A549 (cell line): ENCODE data around the gene TMEM145. TPM values are rescaled to one million over a fixed set of nuclear protein-coding genes. Genes with fewer than 3 reads are reported as not detected.

ENCODE experiments used
- ATAC-seq, 2 experiments: fragments of 200-7000 bp in 1 of 2; fragments of >200 bp in 1 of 2; cut with Nextera tagmentation in 1 of 2; cut with Tn5 transposase in 1 of 2; 3 replicates each; pipeline versions ENCODE4 v1.8.0 to v1.9.1; 2018 to 2020; ENCODE audit warnings: mild to moderate bottlenecking in 1 of 2, moderate library complexity in 1 of 2
- CTCF ChIA-PET: fragments of 300-600 bp; sonication (Branson Sonifier 250); formaldehyde crosslinking; extraction: SDS; loops from one replicate; lab custom pipeline; 2021; ENCODE audit warnings: antibody characterized with exemption, inconsistent platforms; lab: Yijun Ruan, JAX
- POLR2A ChIA-PET: fragments of 350-600 bp; formaldehyde crosslinking; extraction: SDS; loops from one replicate; lab custom pipeline; 2021; ENCODE audit warnings: antibody characterized with exemption, inconsistent platforms; lab: Yijun Ruan, JAX
- DNase-seq, 2 experiments: peaks; one replicate each; pipeline versions ENCODE4 v3.0.0 to v3.0.0-alpha.2; 2011 to 2016; ENCODE audit warnings: low read depth in 1 of 2, low spot score in 1 of 2
- FAIRE-seq: peaks from 2 replicates; lab custom pipeline; 2011; peaks lifted over from hg19 to GRCh38; lab: Jason Lieb, UNC
- H3K27ac ChIP-seq, 2 experiments: fragments of >200 bp; sonication (Bioruptor Twin); formaldehyde crosslinking; 3 replicates each; pipeline ENCODE4 v1.5.1; 2016 to 2017
- H3K4me1 ChIP-seq: fragments of >200 bp; sonication (Bioruptor Twin); formaldehyde crosslinking; 3 replicates; pipeline ENCODE4 v1.6.1; 2016
- H3K4me2 ChIP-seq: fragments of >200 bp; sonication (Bioruptor Twin); formaldehyde crosslinking; 3 replicates; pipeline ENCODE4 v1.6.1; 2016
- H3K4me3 ChIP-seq: fragments of >200 bp; sonication (Bioruptor Twin); formaldehyde crosslinking; 3 replicates; pipeline ENCODE4 v1.5.1; 2016
- H3K9me3 ChIP-seq: fragments of >200 bp; sonication (Bioruptor Twin); formaldehyde crosslinking; 3 replicates; pipeline ENCODE4 v1.6.1; 2016
- ATOH8 ChIP-seq: fragments of 250-450 bp; sonication (Bioruptor Pico); IDR thresholded peaks from 2 replicates; pipeline ENCODE4 v1.5.0; 2020; ENCODE audit warnings: low read depth, mild to moderate bottlenecking, moderate library complexity
- CBX8 ChIP-seq: fragments of 200-600 bp; sonication (generic); IDR thresholded peaks from 2 replicates; pipeline ENCODE4 v1.6.1; 2016
- CEBPB ChIP-seq, 2 experiments: fragments of >200 bp in 1 of 2; sonication (Bioruptor Twin) in 1 of 2; formaldehyde crosslinking in 1 of 2; IDR thresholded peaks; 2 replicates each; pipeline ENCODE4 v1.6.1; 2012 to 2016
- CHD2 ChIP-seq: fragments of 150-350 bp; IDR thresholded peaks from 2 replicates; pipeline ENCODE4 v1.6.1; 2014; ENCODE audit warnings: low read length; ENCODE audit not compliant: partially characterized antibody
- E2F6 ChIP-seq: IDR thresholded peaks from 2 replicates; pipeline ENCODE4 v1.6.1; 2012; ENCODE audit warnings: low read depth, borderline replicate concordance
- EHF ChIP-seq: fragments of 250-450 bp; sonication (Bioruptor Pico); IDR thresholded peaks from 2 replicates; pipeline ENCODE4 v1.5.0; 2020; ENCODE audit warnings: mild to moderate bottlenecking
- ESRRA ChIP-seq: fragments of 150-350 bp; IDR thresholded peaks from 2 replicates; pipeline ENCODE4 v1.6.1; 2014; ENCODE audit warnings: mild to moderate bottlenecking, low read length, borderline replicate concordance
- FOSL2 ChIP-seq, 2 experiments: fragments of 450-650 bp in 1 of 2; fragments of >200 bp in 1 of 2; sonication (Bioruptor Twin) in 1 of 2; formaldehyde crosslinking; IDR thresholded peaks; 2 replicates each; pipeline versions ENCODE4 v1.5.0 to v1.6.1; 2016 to 2020; ENCODE audit warnings: mild to moderate bottlenecking in 1 of 2, moderate library complexity in 1 of 2
- GATA3 ChIP-seq: IDR thresholded peaks from 2 replicates; pipeline ENCODE4 v1.6.1; 2012; ENCODE audit warnings: borderline replicate concordance
- HMGXB4 ChIP-seq: fragments of 250-450 bp; sonication (Bioruptor Pico); IDR thresholded peaks from 2 replicates; pipeline ENCODE4 v1.5.0; 2021; ENCODE audit warnings: mild to moderate bottlenecking, moderate library complexity, borderline replicate concordance
- JUNB ChIP-seq: fragments of >200 bp; sonication (Bioruptor Twin); formaldehyde crosslinking; IDR thresholded peaks from 2 replicates; pipeline ENCODE4 v1.6.1; 2016
- NR3C1 ChIP-seq: fragments of >200 bp; sonication (Bioruptor Twin); formaldehyde crosslinking; IDR thresholded peaks from 3 replicates; pipeline ENCODE4 v1.6.1; 2017
- PBX3 ChIP-seq: IDR thresholded peaks from 2 replicates; pipeline ENCODE4 v1.6.1; 2012
- RAD21 ChIP-seq, 2 experiments: fragments of >200 bp in 1 of 2; sonication (Bioruptor Twin) in 1 of 2; formaldehyde crosslinking in 1 of 2; IDR thresholded peaks in 1 of 2; conservative IDR thresholded peaks in 1 of 2; 2 replicates in 1 of 2; 3 replicates in 1 of 2; pipeline ENCODE4 v1.6.1; 2012 to 2018; ENCODE audit warnings: inconsistent platforms in 1 of 2
- SMC3 ChIP-seq: fragments of >200 bp; sonication (Bioruptor Twin); formaldehyde crosslinking; IDR thresholded peaks from 3 replicates; pipeline ENCODE4 v1.6.1; 2018; ENCODE audit warnings: inconsistent platforms
- TP53 ChIP-seq: fragments of 250-450 bp; sonication (Bioruptor Pico); IDR thresholded peaks from 2 replicates; pipeline ENCODE4 v1.5.0; 2021; ENCODE audit warnings: mild to moderate bottlenecking, moderate library complexity
- USF2 ChIP-seq: fragments of 450-650 bp; IDR thresholded peaks from 2 replicates; pipeline ENCODE4 v1.6.1; 2014; ENCODE audit warnings: antibody characterized with exemption
- ZC3H11A ChIP-seq: fragments of 450-650 bp; IDR thresholded peaks from 2 replicates; pipeline ENCODE4 v1.6.1; 2014; ENCODE audit warnings: antibody characterized with exemption, mild to moderate bottlenecking
- WGBS: methylation state at CpG from one replicate; pipeline ENCODE4 v1.1.6; 2017; ENCODE audit errors: missing lambda C conversion rate; 5-methylcytosine and 5-hydroxymethylcytosine counted together
- polyA plus RNA-seq, 4 experiments: library from polyadenylated mRNA; depleted of rRNA in 3 of 4; stranded (reverse); fragments of >200 nt; fragmentation: RNase III in 1 of 4; extraction: RNeasy Plus Mini Kit Qiagen cat#74134 plus additional on column Dnase treatment in 1 of 4; gene quantifications; 2 replicates in 3 of 4; 3 replicates in 1 of 4; pipeline ENCODE4 v1.2.3, GENCODE V29; 2011 to 2017

TMEM145 gene
- polyA plus RNA-seq, 2 of the 4 experiments (the other 2 are of a cell fraction): 0.71 to 3.6 TPM

GRCh38 chr19:42273407-42274064 is 39.6 kb upstream of the TMEM145 start:
- H3K27ac ChIP-seq: no peak overlapping the region
- H3K4me3 ChIP-seq: no peak overlapping the region
- 95% methylated on average over 43 of the region's 43 CpGs for WGBS
- H3K9me3 ChIP-seq: no peaks in the 10 kb centered on the region
- ChIA-PET CTCF (interaction anchor here (0.6 to 14.6 kb wide), 6 partner anchors 7 to 165 kb away, joined by 3 to 373 read pairs (median 36); partner anchors contain the start of gene GSK3A), POLR2A (interaction anchor here (1.1 kb wide), 1 partner anchor 31 kb away, joined by 5 read pairs; the partner anchor contains the start of gene GSK3A)
- FAIRE-seq (no peak), ATAC-seq (no peak), DNase-seq (no peak)
- H3K4me1 ChIP-seq: peaks cover 29% of the 10 kb centered on the region
- TF ChIP-seq CBX8: no peak
- TF ChIP-seq PBX3: no peak
- no peak for TF ChIP-seq CEBPB (IDR thresholded peaks at IDR 0.05)
- TF ChIP-seq E2F6: no peak
- TF ChIP-seq GATA3: no peak
- TF ChIP-seq CHD2: no peak
- no peak for TF ChIP-seq HMGXB4
- no peak for TF ChIP-seq ATOH8 (CRISPR knock-in tag)
- no peak for TF ChIP-seq USF2
- TF ChIP-seq JUNB: no peak
- no peak for TF ChIP-seq ESRRA
- no peak for TF ChIP-seq ZC3H11A
- TF ChIP-seq SMC3: no peak
- no peak for TF ChIP-seq RAD21 (conservative IDR thresholded peaks at IDR 0.05 in 1 of 2, IDR thresholded peaks at IDR 0.05 in 1 of 2)
- TF ChIP-seq NR3C1: no peak
- no peak for TF ChIP-seq FOSL2 (IDR thresholded peaks at IDR 0.05)
- no peak for TF ChIP-seq FOSL2 (CRISPR knock-in tag; IDR thresholded peaks at IDR 0.05)
- no peak overlapping the region for H3K4me2 ChIP-seq

- TF ChIP-seq EHF (CRISPR knock-in tag): no peak
- TF ChIP-seq ESRRA: no peak
- TF ChIP-seq ZC3H11A: no peak
- TF ChIP-seq TP53: no peak
- no peak overlapping the region for H3K27ac ChIP-seq
- H3K9me3 ChIP-seq: no peaks in the 10 kb centered on the region
- WGBS: 94% methylated on average over 22 of the region's 22 CpGs
- H3K4me3 ChIP-seq: no peak overlapping the region
- DNase-seq (no peak), FAIRE-seq (no peak), ATAC-seq (no peak)
- H3K4me1 ChIP-seq: peaks cover 36% of the 10 kb centered on the region
- ChIA-PET POLR2A (interaction anchor here (1.1 kb wide), 1 partner anchor 31 kb away, joined by 5 read pairs; the partner anchor contains the start of gene GSK3A), CTCF (interaction anchor here (0.9 to 14.6 kb wide), 6 partner anchors 6 to 165 kb away, joined by 3 to 373 read pairs (median 36); partner anchors contain the start of gene GSK3A)
- H3K4me2 ChIP-seq: no peak overlapping the region
These were observed 38.9 kb upstream of the TMEM145 start for GRCh38 chr19:42274065-42274682.
